K562 (cell line): ENCODE results near the gene TPK1. TPM values are rescaled to one million over a fixed set of nuclear protein-coding genes. Genes with fewer than 3 reads are reported as not detected.
A peak's percentile ranks its signal among the peaks of the same experiment; 100 is the strongest.

Experiments
- ATAC-seq: fragments of 200-7000 bp; cut with Tn5 transposase; 3 replicates; pipeline ENCODE4 v1.9.1; 2020; ENCODE audit warnings: moderate library complexity
- BruUV-seq: library from RNA; stranded (reverse); fragments of 400-500 nt; replicated peaks from 2 replicates; lab custom pipeline; 2021; lab: Mats Ljungman, UMichigan
- CTCF ChIA-PET: fragments of 300-600 bp; formaldehyde crosslinking; extraction: SDS; loops from one replicate; lab custom pipeline; 2021; ENCODE audit warnings: low intra/inter-chr PET ratio; lab: Yijun Ruan, JAX
- POLR2A ChIA-PET: fragments of 300-600, 350-650 bp; sonication (Branson Sonifier 250); formaldehyde crosslinking; extraction: SDS; loops from one replicate; lab custom pipeline; 2021; ENCODE audit warnings: antibody characterized with exemption, inconsistent platforms; lab: Yijun Ruan, JAX
- DNase-seq, 4 experiments: peaks; one replicate each; pipeline versions ENCODE4 v3.0.0 to v3.0.0-alpha.2; 2011 to 2018; ENCODE audit warnings: low spot score in 3 of 4, mixed read lengths in 3 of 4; ENCODE audit errors: extremely low read depth in 1 of 4
- FAIRE-seq: peaks from 2 replicates; lab custom pipeline; 2011; peaks lifted over from hg19 to GRCh38; lab: Jason Lieb, UNC
- H2AFZ ChIP-seq: 2 replicates; pipeline ENCODE4 v1.6.0; 2011; ENCODE audit warnings: low read depth, low read length, control low read depth, inconsistent platforms
- H3K27ac ChIP-seq: fragments of 200-600 bp; 3 replicates; pipeline ENCODE4 v1.8.0; 2011; ENCODE audit warnings: low read depth, mild to moderate bottlenecking, control low read depth, inconsistent platforms, low read length, moderate library complexity, mixed read lengths; ENCODE audit errors: extremely low read depth
- H3K27me3 ChIP-seq, 2 experiments: fragments of 300-600 bp in 1 of 2; 2 replicates in 1 of 2; 3 replicates in 1 of 2; pipeline versions ENCODE4 v1.6.0 to v1.8.0; 2011; ENCODE audit warnings: inconsistent platforms in 2 of 2, low read length in 2 of 2, mild to moderate bottlenecking in 1 of 2, mixed read lengths in 1 of 2, moderate library complexity in 1 of 2; ENCODE audit not compliant: control insufficient read depth in 2 of 2, insufficient read depth in 2 of 2
- H3K36me3 ChIP-seq: fragments of 300-600 bp; 3 replicates; pipeline ENCODE4 v1.8.0; 2011; ENCODE audit warnings: mild to moderate bottlenecking, low read length, inconsistent platforms; ENCODE audit not compliant: control insufficient read depth, insufficient read depth
- H3K4me1 ChIP-seq, 2 experiments: fragments of 200-600 bp in 1 of 2; replicated peaks in 1 of 2; 2 replicates in 1 of 2; 3 replicates in 1 of 2; pipeline versions ENCODE4 v1.5.1 to v1.8.0; 2011; ENCODE audit warnings: inconsistent platforms in 2 of 2, low read length in 2 of 2, mild to moderate bottlenecking in 1 of 2, mixed read lengths in 1 of 2, moderate library complexity in 1 of 2; ENCODE audit not compliant: control insufficient read depth in 2 of 2, insufficient read depth in 2 of 2
- H3K4me2 ChIP-seq: 2 replicates; pipeline ENCODE4 v1.6.1; 2011; ENCODE audit warnings: low read length, control low read depth, inconsistent platforms, mixed read lengths; ENCODE audit not compliant: insufficient read depth
- H3K4me3 ChIP-seq: fragments of 200-600 bp; sonication (generic), shearing (Covaris generic); 2 replicates; pipeline ENCODE4 v1.5.1; 2016; ENCODE audit warnings: control low read depth, inconsistent platforms
- H3K79me2 ChIP-seq: fragments of 200-600 bp; 3 replicates; pipeline ENCODE4 v1.8.0; 2011; ENCODE audit warnings: low read length, inconsistent platforms; ENCODE audit not compliant: control insufficient read depth, insufficient read depth
- H3K9ac ChIP-seq, 2 experiments: 2 replicates each; pipeline versions ENCODE4 v1.6.0 to v1.6.1; 2011; ENCODE audit warnings: low read depth in 2 of 2, low read length in 2 of 2, control low read depth in 1 of 2, inconsistent platforms in 1 of 2, mild to moderate bottlenecking in 1 of 2, mixed read lengths in 1 of 2; ENCODE audit not compliant: insufficient read depth in 1 of 2
- H3K9me1 ChIP-seq: one replicate; pipeline ENCODE4 v1.6.0; 2011; ENCODE audit warnings: inconsistent platforms, mild to moderate bottlenecking, low read length, moderate library complexity; ENCODE audit not compliant: control insufficient read depth, insufficient read depth
- H3K9me3 ChIP-seq: replicated peaks from 2 replicates; pipeline ENCODE4 v1.5.1; 2011; ENCODE audit warnings: low read depth, low read length, inconsistent platforms; ENCODE audit not compliant: control insufficient read depth, insufficient read depth
- H4K20me1 ChIP-seq: replicated peaks from 2 replicates; pipeline ENCODE4 v1.6.1; 2011; ENCODE audit warnings: low read length, inconsistent platforms, mixed read lengths; ENCODE audit not compliant: control insufficient read depth, insufficient read depth
- ATF1 ChIP-seq, 2 experiments: fragments of 450-650 bp in 1 of 2; IDR thresholded peaks; 2 replicates each; pipeline ENCODE4 v1.6.1; 2016; ENCODE audit warnings: missing compliant biosample characterization in 1 of 2, missing genetic modification characterization in 1 of 2
- POLR3G ChIP-seq: IDR thresholded peaks from 2 replicates; pipeline ENCODE4 v1.6.1; 2011; ENCODE audit not compliant: insufficient read length, insufficient replicate concordance; ENCODE audit errors: extremely low read depth
- SMAD1 ChIP-seq: fragments of 150-350 bp; IDR thresholded peaks from 2 replicates; pipeline ENCODE4 v1.6.1; 2014; ENCODE audit warnings: low read length, low read depth; ENCODE audit not compliant: partially characterized antibody
- ZNF316 ChIP-seq: fragments of 450-650 bp; IDR thresholded peaks from 2 replicates; pipeline ENCODE4 v1.6.1; 2016
- WGBS: fragments of 100-300 bp; shearing (Covaris generic); methylation state at CpG from one replicate; pipeline ENCODE4 v1.1.6; 2016; ENCODE audit warnings: low coverage, mixed read lengths; ENCODE audit not compliant: insufficient coverage; ENCODE audit errors: missing lambda C conversion rate; 5-methylcytosine and 5-hydroxymethylcytosine counted together
- in situ Hi-C: fragments of 300-500 bp; cut with MboI; formaldehyde crosslinking; loops from 4 replicates; pipeline ENCODE4 v1.15.0; 2018; ENCODE audit warnings: inconsistent platforms, mixed read lengths
- intact Hi-C: fragments of 100-400 bp; cut with micrococcal nuclease; formaldehyde crosslinking; loops from 2 replicates; pipeline ENCODE4 v1.14.2; 2022
- polyA plus RNA-seq, 8 experiments: library from polyadenylated mRNA; depleted of rRNA in 4 of 8; stranded (reverse) in 5 of 8; unstranded in 3 of 8; fragments of >200 nt; fragmentation: Nextera tagmentation in 2 of 8; fragmentation: Illumina TruSeq in 1 of 8; extraction: Ambion mirVana in 2 of 8; extraction: Trizol in 1 of 8; gene quantifications; 2 replicates each; pipeline versions ENCODE4 v1.2.1 to v1.2.3, GENCODE V29; 2011 to 2014; ENCODE audit warnings: inconsistent platforms in 1 of 8, missing spikeins in 1 of 8
- total RNA-seq, 7 experiments: library from RNA; depleted of rRNA in 6 of 7; stranded (reverse); fragments of >200 nt in 6 of 7; fragmentation: Illumina TruSeq in 2 of 7; extraction: Trizol in 2 of 7; gene quantifications; 2 replicates each; pipeline versions ENCODE4 v1.2.1 to v1.2.3, GENCODE V29; 2011 to 2021; ENCODE audit warnings: low replicate concordance in 1 of 7

Gene TPK1
- total and polyA plus RNA-seq, 9 of the 15 experiments (the other 6 are each of a cell fraction or from before 2014, with no cell fraction given): 5.1 to 16.2 (median 9.2) TPM

DNA sequence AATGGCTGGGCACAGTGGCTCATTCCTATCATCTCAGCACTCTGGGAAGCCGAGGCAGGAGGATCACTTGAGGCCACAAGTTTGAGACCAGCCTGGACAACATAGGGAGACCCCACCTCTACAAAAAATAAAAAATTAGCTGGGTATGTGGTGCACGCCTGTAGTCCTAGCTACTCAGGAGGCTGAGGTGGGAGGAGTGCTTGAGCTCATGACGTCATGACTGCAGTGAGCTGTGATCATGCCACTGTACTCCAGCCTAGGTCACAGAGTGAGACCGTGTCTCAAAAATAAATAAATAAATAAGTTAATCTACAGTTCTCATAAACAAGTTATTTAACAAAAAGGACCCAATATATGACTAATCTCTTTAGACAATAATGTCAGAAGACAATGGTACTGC is 76.2 kb downstream of the TPK1 start:
- POLR2A ChIA-PET: no interaction called here
- Histone ChIP-seq H3K36me3 (no peaks in the 10 kb centered on the region), H3K4me2 (no peak overlapping the region), H3K9me3 (no peaks in the 10 kb centered on the region; the same call in 1 of the 2 replicates), H3K4me1 (no peaks in the 10 kb centered on the region), H2AFZ (no peak overlapping the region), H3K27me3 (no peaks in the 10 kb centered on the region), H3K79me2 (no peaks in the 10 kb centered on the region), H3K27ac (no peak overlapping the region), H3K9ac (no peak overlapping the region), H3K4me3 (no peak overlapping the region), H4K20me1 (no peaks in the 10 kb centered on the region), H3K9me1 (no peaks in the 10 kb centered on the region)
- no peak for FAIRE-seq
- no peak for DNase-seq
- ATAC-seq: no peak
- TF ChIP-seq POLR3G (no peak), ATF1 (CRISPR knock-in tag; IDR thresholded peaks at IDR 0.05) (no peak), ATF1 (tag; IDR thresholded peaks at IDR 0.05) (peak; percentile 61)
- no TSS peak for BruUV-seq
- in situ Hi-C loops: no loop called here
- CTCF ChIA-PET: no interaction called here
- intact Hi-C loops: no loop called here
- 2% methylated on average over 4 of the region's 4 CpGs for WGBS

DNA sequence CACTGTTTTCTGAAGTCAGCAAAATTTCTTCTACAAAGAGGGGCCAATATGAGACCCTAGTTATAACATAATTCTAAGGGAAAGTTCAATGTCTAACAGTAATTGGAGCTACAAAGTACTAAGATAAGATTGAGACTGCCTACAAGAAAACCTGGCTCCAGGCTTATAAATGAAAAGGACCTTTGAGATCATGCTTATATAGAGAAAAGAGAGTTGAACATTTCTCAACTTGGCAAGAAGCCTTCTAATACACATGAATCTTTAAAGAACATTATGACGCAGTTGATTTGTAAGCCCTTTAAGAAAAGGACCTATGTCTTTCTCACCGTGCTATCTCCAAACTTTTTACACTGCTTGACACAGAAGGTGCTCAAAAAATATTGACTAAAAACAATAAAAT is 87.9 kb downstream of the TPK1 start:
- Histone ChIP-seq H3K79me2 (no peaks in the 10 kb centered on the region), H3K36me3 (no peaks in the 10 kb centered on the region), H4K20me1 (no peaks in the 10 kb centered on the region), H3K27ac (no peak overlapping the region), H3K9me1 (no peaks in the 10 kb centered on the region), H2AFZ (no peak overlapping the region), H3K4me2 (no peak overlapping the region), H3K4me1 (no peaks in the 10 kb centered on the region), H3K4me3 (no peak overlapping the region), H3K27me3 (no peaks in the 10 kb centered on the region), H3K9ac (no peak overlapping the region), H3K9me3 (no peaks in the 10 kb centered on the region; the same call in 1 of the 2 replicates)
- intact Hi-C loops: no loop called here
- no peak for ATAC-seq
- ChIA-PET CTCF (no interaction called here), POLR2A (no interaction called here)
- TF ChIP-seq SMAD1 (no peak), ZNF316 (0 out of 2 replicates have a peak, but pooled peaks have one; percentile 28)
- WGBS: 4% methylated on average over 2 of the region's 2 CpGs
- no peak for DNase-seq
- no TSS peak for BruUV-seq
- no peak for FAIRE-seq
- in situ Hi-C loops: no loop called here
